Measurements from ENCODE around the gene CYS1.

- no peak for TF ChIP-seq POLR2A (IDR thresholded peaks at IDR 0.05; ENCODE audit: low read depth, low read length)
- no peak for TF ChIP-seq CTCF (IDR thresholded peaks at IDR 0.05; ENCODE audit: extremely low read depth in 1 of 2, insufficient read depth in 1 of 2, low read depth in 1 of 2, low read length in 2 of 2)
- TF ChIP-seq MAX (IDR thresholded peaks at IDR 0.05; ENCODE audit: insufficient read depth, insufficient read length): no peak
- TF ChIP-seq MYC (IDR thresholded peaks at IDR 0.05; ENCODE audit: low read depth, low read length): no peak
- no peak for TF ChIP-seq POLR2AphosphoS5 (IDR thresholded peaks at IDR 0.05; ENCODE audit: insufficient read depth, low read depth, low read length)
- TF ChIP-seq EZH2 (IDR thresholded peaks at IDR 0.05; ENCODE audit: borderline replicate concordance, low read depth, low read length, severe bottlenecking): no peak
- TF ChIP-seq JUN (IDR thresholded peaks at IDR 0.05; ENCODE audit: borderline replicate concordance, insufficient read depth, insufficient read length, low read depth): no peak
- TF ChIP-seq GATA2 (IDR thresholded peaks at IDR 0.05; ENCODE audit: insufficient read depth, insufficient read length, low read depth, low read length): no peak
- no peak for TF ChIP-seq FOS (IDR thresholded peaks at IDR 0.05; ENCODE audit: borderline replicate concordance, insufficient read depth, low read length)
These were observed 15.1 kb downstream of the CYS1 start for GRCh38 chr2:10064932-10065772.

Data from endothelial cell of umbilical vein (primary cell).